SK-N-SH (cell line): ENCODE data around the gene CYB561D1.

ENCODE experiments used
- EP300 ChIP-seq, 2 experiments: IDR thresholded peaks; 2 replicates each; pipeline versions ENCODE4 v1.4.0 to v1.6.1; 2012; ENCODE audit warnings: borderline replicate concordance in 1 of 2, low read depth in 1 of 2, low read length in 1 of 2
- EZH2phosphoT487 ChIP-seq: fragments of 200-600 bp; sonication (generic); IDR thresholded peaks from 2 replicates; pipeline ENCODE4 v1.6.1; 2017; ENCODE audit warnings: low read depth, mixed run types, mild to moderate bottlenecking, antibody characterized with exemption, moderate library complexity, borderline replicate concordance
- FOSL2 ChIP-seq: IDR thresholded peaks from 2 replicates; pipeline ENCODE4 v1.4.0; 2012; ENCODE audit warnings: low read depth, mild to moderate bottlenecking, moderate library complexity, borderline replicate concordance
- GABPA ChIP-seq: IDR thresholded peaks from 2 replicates; pipeline ENCODE4 v1.4.0; 2012; ENCODE audit warnings: low read depth, mild to moderate bottlenecking
- NRF1 ChIP-seq: IDR thresholded peaks from 2 replicates; pipeline ENCODE4 v1.6.1; 2012; ENCODE audit warnings: low read depth, mild to moderate bottlenecking, low read length
- POLR2AphosphoS5 ChIP-seq: IDR thresholded peaks from 2 replicates; pipeline ENCODE4 v1.6.1; 2012; ENCODE audit warnings: low read depth, low read length
- TCF12 ChIP-seq: IDR thresholded peaks from 2 replicates; pipeline ENCODE4 v1.4.0; 2012
- TF ChIP-seq, protein P1 (sequence below): fragments of 200-600 bp; sonication (generic); IDR thresholded peaks from 2 replicates; pipeline ENCODE4 v1.6.1; 2017; ENCODE audit warnings: antibody characterized with exemption, mild to moderate bottlenecking, moderate library complexity
- TF ChIP-seq, protein P2 (sequence below): fragments of 150-350 bp; IDR thresholded peaks from 2 replicates; pipeline ENCODE4 v1.6.1; 2017; ENCODE audit warnings: antibody characterized with exemption, low read length, low read depth, borderline replicate concordance

DNA sequence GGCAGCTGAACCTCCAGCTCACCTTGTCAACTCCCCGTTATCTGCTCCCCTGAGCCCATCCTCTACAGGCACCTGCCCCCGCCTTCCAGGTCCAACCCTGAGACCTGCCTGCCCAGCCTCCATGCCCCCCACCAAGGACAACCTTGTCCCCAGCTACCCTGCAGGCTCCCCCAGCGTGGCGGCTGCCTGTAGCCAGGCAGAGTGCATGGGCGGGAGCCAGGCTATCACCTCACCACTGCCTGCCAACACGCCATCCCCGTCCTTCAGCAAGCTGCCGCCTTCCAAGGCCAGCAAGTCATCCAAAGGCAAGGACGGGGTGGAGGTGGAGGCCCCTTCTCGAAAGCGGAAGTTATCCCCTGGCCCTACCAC, 3.0 kb upstream of the CYB561D1 start:
- TF ChIP-seq, protein P1, sequence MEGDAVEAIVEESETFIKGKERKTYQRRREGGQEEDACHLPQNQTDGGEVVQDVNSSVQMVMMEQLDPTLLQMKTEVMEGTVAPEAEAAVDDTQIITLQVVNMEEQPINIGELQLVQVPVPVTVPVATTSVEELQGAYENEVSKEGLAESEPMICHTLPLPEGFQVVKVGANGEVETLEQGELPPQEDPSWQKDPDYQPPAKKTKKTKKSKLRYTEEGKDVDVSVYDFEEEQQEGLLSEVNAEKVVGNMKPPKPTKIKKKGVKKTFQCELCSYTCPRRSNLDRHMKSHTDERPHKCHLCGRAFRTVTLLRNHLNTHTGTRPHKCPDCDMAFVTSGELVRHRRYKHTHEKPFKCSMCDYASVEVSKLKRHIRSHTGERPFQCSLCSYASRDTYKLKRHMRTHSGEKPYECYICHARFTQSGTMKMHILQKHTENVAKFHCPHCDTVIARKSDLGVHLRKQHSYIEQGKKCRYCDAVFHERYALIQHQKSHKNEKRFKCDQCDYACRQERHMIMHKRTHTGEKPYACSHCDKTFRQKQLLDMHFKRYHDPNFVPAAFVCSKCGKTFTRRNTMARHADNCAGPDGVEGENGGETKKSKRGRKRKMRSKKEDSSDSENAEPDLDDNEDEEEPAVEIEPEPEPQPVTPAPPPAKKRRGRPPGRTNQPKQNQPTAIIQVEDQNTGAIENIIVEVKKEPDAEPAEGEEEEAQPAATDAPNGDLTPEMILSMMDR, result no peak
- no peak for TF ChIP-seq TCF12
- no peak for TF ChIP-seq EZH2phosphoT487
- TF ChIP-seq POLR2AphosphoS5, result no peak
- no peak for TF ChIP-seq NRF1
- no peak for TF ChIP-seq FOSL2
- no peak for TF ChIP-seq EP300 (IDR thresholded peaks at IDR 0.05; ENCODE audit: borderline replicate concordance in 1 of 2, low read depth in 1 of 2, low read length in 1 of 2)
- TF ChIP-seq, protein P2, sequence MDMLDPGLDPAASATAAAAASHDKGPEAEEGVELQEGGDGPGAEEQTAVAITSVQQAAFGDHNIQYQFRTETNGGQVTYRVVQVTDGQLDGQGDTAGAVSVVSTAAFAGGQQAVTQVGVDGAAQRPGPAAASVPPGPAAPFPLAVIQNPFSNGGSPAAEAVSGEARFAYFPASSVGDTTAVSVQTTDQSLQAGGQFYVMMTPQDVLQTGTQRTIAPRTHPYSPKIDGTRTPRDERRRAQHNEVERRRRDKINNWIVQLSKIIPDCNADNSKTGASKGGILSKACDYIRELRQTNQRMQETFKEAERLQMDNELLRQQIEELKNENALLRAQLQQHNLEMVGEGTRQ, result no peak
- TF ChIP-seq GABPA, result no peak
